ENCODE data around the gene CHTF18. TPM values are rescaled to one million over a fixed set of nuclear protein-coding genes. Genes with fewer than 3 reads are reported as not detected.

The CHTF18 gene
- total and polyA plus RNA-seq, 2 donors (not counting 3 experiments of a cell fraction or from before 2014, with no cell fraction given), result 33.0 to 69.5 TPM

- no peak overlapping the region for H3K27ac ChIP-seq (ENCODE audit: insufficient read depth, low read depth, low read length)
- peaks cover 11 to 18% of the 10 kb centered on the region in 2 experiments for H3K27me3 ChIP-seq (ENCODE audit: control insufficient read depth in 2 of 2, insufficient read depth in 2 of 2, low read length in 2 of 2)
- no peaks in the 10 kb centered on the region for H4K20me1 ChIP-seq (replicated peaks; ENCODE audit: control insufficient read depth, extremely low read depth, insufficient read depth, low read length)
- CTCF ChIA-PET, result interaction anchor here (1.1 kb wide), 1 partner anchor 299 kb away, joined by 3 read pairs; no protein-coding TSS in a partner anchor
- no peak overlapping the region for H3K4me2 ChIP-seq (ENCODE audit: insufficient read depth, low read length)
- peaks cover 2% of the 10 kb centered on the region for H3K79me2 ChIP-seq (ENCODE audit: control insufficient read depth, insufficient read depth, low read length)
- no peaks in the 10 kb centered on the region for H3K9me3 ChIP-seq (replicated peaks; ENCODE audit: control insufficient read depth, insufficient read depth, low read length)
- no peaks in the 10 kb centered on the region for H3K36me3 ChIP-seq (ENCODE audit: control insufficient read depth in 2 of 2, extremely low read depth in 1 of 2, insufficient read depth in 2 of 2, low read length in 2 of 2)
- no TSS peak for BruUV-seq (replicated peaks)
- H2AFZ ChIP-seq (ENCODE audit: low read depth, low read length), result no peak overlapping the region
- no peak for FAIRE-seq
- no peaks in the 10 kb centered on the region for H3K9me1 ChIP-seq (replicated peaks; ENCODE audit: control insufficient read depth, extremely low read depth, insufficient read depth, low read length)
- peaks cover 2% of the 10 kb centered on the region for H3K4me1 ChIP-seq (ENCODE audit: control insufficient read depth, extremely low read depth, insufficient read depth, low read length)
- intact Hi-C loops (cut with micrococcal nuclease), result no loop called here
- POLR2A ChIA-PET, result no interaction called here
- H3K4me3 ChIP-seq (replicated peaks in 1 of 3; ENCODE audit: insufficient read depth in 1 of 3, low read depth in 1 of 3, low read length in 3 of 3), result no peak overlapping the region
- no peak overlapping the region for H3K9ac ChIP-seq (replicated peaks; ENCODE audit: extremely low read depth, insufficient read depth, low read length)
- TF ChIP-seq MAX (IDR thresholded peaks at IDR 0.05; ENCODE audit: insufficient read depth, insufficient read length) (no peak), JUN (IDR thresholded peaks at IDR 0.05; ENCODE audit: borderline replicate concordance, insufficient read depth, insufficient read length, low read depth) (no peak), CTCF (IDR thresholded peaks at IDR 0.05; ENCODE audit: extremely low read depth in 1 of 2, insufficient read depth in 1 of 2, low read depth in 1 of 2, low read length in 2 of 2) (no peak), GATA2 (IDR thresholded peaks at IDR 0.05; ENCODE audit: insufficient read depth, insufficient read length, low read depth, low read length) (no peak), EZH2 (IDR thresholded peaks at IDR 0.05; ENCODE audit: borderline replicate concordance, low read depth, low read length, severe bottlenecking) (no peak), MYC (IDR thresholded peaks at IDR 0.05; ENCODE audit: low read depth, low read length) (no peak), POLR2AphosphoS5 (IDR thresholded peaks at IDR 0.05; ENCODE audit: insufficient read depth, low read depth, low read length) (no peak)
- dilution Hi-C loops (cut with MboI; ENCODE audit: extremely low pct_ligation_motif_present, low sequenced_read_pairs), result no loop called here
- no peak for DNase-seq (ENCODE audit: low read depth, low spot score)
Measured at GRCh38 chr16:804193-805048, 16.0 kb downstream of the CHTF18 start.

All from endothelial cell of umbilical vein (primary cell).